Keratinocyte (primary cell): ENCODE data around the gene AHCTF1. TPM values are rescaled to one million over a fixed set of nuclear protein-coding genes. Genes with fewer than 3 reads are reported as not detected.

Source experiments
- DNase-seq: peaks from one replicate; pipeline ENCODE4 v3.0.0-alpha.2; 2011; ENCODE audit warnings: low read depth, missing footprints, low spot score
- FAIRE-seq: peaks from 2 replicates; lab custom pipeline; 2011; peaks lifted over from hg19 to GRCh38; lab: Jason Lieb, UNC
- H2AFZ ChIP-seq: 2 replicates; pipeline ENCODE4 v1.6.0; 2012; ENCODE audit warnings: low read length, control low read depth, inconsistent platforms; ENCODE audit not compliant: control insufficient read depth
- H3K27ac ChIP-seq: 2 replicates; pipeline ENCODE4 v1.5.1; 2011; ENCODE audit warnings: low read length; ENCODE audit not compliant: control insufficient read depth, insufficient read depth
- H3K27me3 ChIP-seq: 3 replicates; pipeline ENCODE4 v1.6.0; 2011; ENCODE audit warnings: low read length; ENCODE audit not compliant: control insufficient read depth, insufficient read depth; ENCODE audit errors: extremely low read depth
- H3K36me3 ChIP-seq, 2 experiments: 2 replicates in 1 of 2; 3 replicates in 1 of 2; pipeline ENCODE4 v1.5.1; 2011; ENCODE audit warnings: low read length in 2 of 2, mild to moderate bottlenecking in 1 of 2; ENCODE audit not compliant: control insufficient read depth in 2 of 2, insufficient read depth in 2 of 2; ENCODE audit errors: extremely low read depth in 1 of 2
- H3K4me1 ChIP-seq: 3 replicates; pipeline ENCODE4 v1.5.1; 2011; ENCODE audit warnings: low read length; ENCODE audit not compliant: control insufficient read depth, insufficient read depth; ENCODE audit errors: extremely low read depth
- H3K4me2 ChIP-seq: 3 replicates; pipeline ENCODE4 v1.6.0; 2011; ENCODE audit warnings: low read depth, low read length; ENCODE audit not compliant: control insufficient read depth, insufficient read depth; ENCODE audit errors: extremely low read depth
- H3K4me3 ChIP-seq, 3 experiments: fragments of 200-600 bp in 1 of 3; sonication (generic) in 1 of 3; 2 replicates in 2 of 3; 3 replicates in 1 of 3; pipeline ENCODE4 v1.5.1; 2011 to 2016; ENCODE audit warnings: low read length in 3 of 3, mild to moderate bottlenecking in 3 of 3, control low read depth in 2 of 3, inconsistent platforms in 1 of 3, low read depth in 1 of 3, mixed read lengths in 1 of 3, mixed run types in 1 of 3, moderate library complexity in 1 of 3; ENCODE audit not compliant: control insufficient read depth in 2 of 3, insufficient read depth in 2 of 3; ENCODE audit errors: extremely low read depth in 1 of 3
- H3K79me2 ChIP-seq: 2 replicates; pipeline ENCODE4 v1.6.0; 2012; ENCODE audit warnings: low read length; ENCODE audit not compliant: control insufficient read depth, insufficient read depth
- H3K9ac ChIP-seq: 3 replicates; pipeline ENCODE4 v1.6.0; 2011; ENCODE audit warnings: low read length; ENCODE audit not compliant: control insufficient read depth, insufficient read depth; ENCODE audit errors: extremely low read depth
- H3K9me1 ChIP-seq: 3 replicates; pipeline ENCODE4 v1.6.0; 2011; ENCODE audit warnings: low read length; ENCODE audit not compliant: control insufficient read depth, insufficient read depth; ENCODE audit errors: extremely low read depth
- H3K9me3 ChIP-seq: 2 replicates; pipeline ENCODE4 v1.5.1; 2012; ENCODE audit warnings: low read depth, low read length; ENCODE audit not compliant: control insufficient read depth
- H4K20me1 ChIP-seq: 3 replicates; pipeline ENCODE4 v1.6.0; 2011; ENCODE audit warnings: low read length; ENCODE audit not compliant: control insufficient read depth, insufficient read depth; ENCODE audit errors: extremely low read depth
- CTCF ChIP-seq, 3 experiments: IDR thresholded peaks in 1 of 3; conservative IDR thresholded peaks in 1 of 3; optimal IDR thresholded peaks in 1 of 3; 2 replicates in 2 of 3; 3 replicates in 1 of 3; pipeline versions ENCODE3 to v1.5.1; 2011; ENCODE audit warnings: low read length in 3 of 3, mild to moderate bottlenecking in 3 of 3, moderate library complexity in 2 of 3, control low read depth in 1 of 3, inconsistent platforms in 1 of 3; ENCODE audit not compliant: insufficient read depth in 2 of 3; ENCODE audit errors: extremely low read depth in 1 of 3
- EZH2 ChIP-seq: IDR thresholded peaks from one replicate; pipeline ENCODE4 v1.6.1; 2012; ENCODE audit warnings: inconsistent platforms, mild to moderate bottlenecking, low read length, moderate library complexity
- dilution Hi-C: fragments of 300-500 bp; cut with MboI; formaldehyde crosslinking; loops from one replicate; pipeline ENCODE4 v1.7.0; 2020; ENCODE audit warnings: low sequenced_read_pairs; ENCODE audit not compliant: extremely low pct_ligation_motif_present
- polyA plus RNA-seq, 5 experiments: library from polyadenylated mRNA; depleted of rRNA in 3 of 5; stranded (reverse) in 3 of 5; stranded (forward) in 1 of 5; unstranded in 1 of 5; fragments of >200 nt; gene quantifications; 1 replicate in 1 of 5; 2 replicates in 3 of 5; 3 replicates in 1 of 5; pipeline versions ENCODE4 v1.2.1 to v1.2.3, GENCODE V29; 2011 to 2012; ENCODE audit warnings: missing spikeins in 2 of 5, low read depth in 1 of 5, low replicate concordance in 1 of 5

AHCTF1 gene
- polyA plus RNA-seq, 1 donor (not counting 4 experiments of a cell fraction or from before 2014, with no cell fraction given): 22.2 TPM

- Histone ChIP-seq H3K4me2 (no peak overlapping the region), H3K9me3 (no peaks in the 10 kb centered on the region), H2AFZ (no peak overlapping the region), H3K27ac (no peak overlapping the region), H3K79me2 (peaks cover 24% of the 10 kb centered on the region), H3K9me1 (no peaks in the 10 kb centered on the region), H3K36me3 (peaks cover 14 to 19% of the 10 kb centered on the region in 2 experiments), H3K4me3 (no peak overlapping the region), H3K27me3 (no peaks in the 10 kb centered on the region), H3K9ac (no peak overlapping the region), H3K4me1 (no peaks in the 10 kb centered on the region), H4K20me1 (no peaks in the 10 kb centered on the region)
- FAIRE-seq (no peak), DNase-seq (no peak)
- TF ChIP-seq CTCF (optimal IDR thresholded peaks at IDR 0.05 in 1 of 3, IDR thresholded peaks at IDR 0.05 in 1 of 3, conservative IDR thresholded peaks at IDR 0.05 in 1 of 3; ENCODE audit: extremely low read depth in 1 of 3, insufficient read depth in 2 of 3, low read length in 3 of 3) (no peak), EZH2 (no peak)
- dilution Hi-C loops: no loop called here
Observed at GRCh38 chr1:246876431-246876830, 55.3 kb downstream of the AHCTF1 start.

- H3K27me3 ChIP-seq: no peaks in the 10 kb centered on the region
- no peak overlapping the region for H3K4me3 ChIP-seq
- no peaks in the 10 kb centered on the region for H3K4me1 ChIP-seq
- no peaks in the 10 kb centered on the region for H4K20me1 ChIP-seq
- dilution Hi-C loops: no loop called here
- TF ChIP-seq EZH2 (no peak), CTCF (optimal IDR thresholded peaks at IDR 0.05 in 1 of 3, IDR thresholded peaks at IDR 0.05 in 1 of 3, conservative IDR thresholded peaks at IDR 0.05 in 1 of 3; ENCODE audit: extremely low read depth in 1 of 3, insufficient read depth in 2 of 3, low read length in 3 of 3) (no peak)
- peaks cover 14 to 20% of the 10 kb centered on the region in 2 experiments for H3K36me3 ChIP-seq
- H2AFZ ChIP-seq: no peak overlapping the region
- no peaks in the 10 kb centered on the region for H3K9me1 ChIP-seq
- peak; percentile 9 for DNase-seq
- FAIRE-seq: no peak
- no peak overlapping the region for H3K9ac ChIP-seq
- no peak overlapping the region for H3K27ac ChIP-seq
- H3K79me2 ChIP-seq: peaks cover 26% of the 10 kb centered on the region
- no peaks in the 10 kb centered on the region for H3K9me3 ChIP-seq
- H3K4me2 ChIP-seq: no peak overlapping the region
Observed at GRCh38 chr1:246875041-246876026, 56.4 kb downstream of the AHCTF1 start.
